ENCODE data around the gene JUN.

JUN gene

DNA sequence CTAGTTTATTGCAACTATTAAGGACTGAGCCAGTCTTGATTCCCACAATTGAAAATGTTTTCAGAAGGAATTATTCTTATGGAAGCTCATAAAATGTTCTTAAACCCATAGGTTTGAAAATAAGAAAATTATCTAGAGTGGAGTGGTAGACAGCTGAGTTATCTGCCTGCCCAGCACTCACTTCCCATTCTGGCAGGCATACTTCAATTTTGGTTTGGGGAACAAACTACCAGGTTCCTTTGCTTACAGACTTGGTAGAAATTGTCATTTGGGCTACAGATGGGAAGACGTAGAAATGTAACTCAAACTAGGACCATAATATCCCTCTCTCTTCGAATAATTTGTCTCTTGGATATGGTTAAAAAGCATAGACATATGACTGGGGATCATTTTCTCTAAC, 18.4 kb downstream of the JUN start:
- no peak overlapping the region for H3K4me3 ChIP-seq (ENCODE audit: low read depth, low read length)
- no peaks in the 10 kb centered on the region for H3K27me3 ChIP-seq (ENCODE audit: insufficient read depth, low read depth, severe bottlenecking)
- TF ChIP-seq, protein P1, sequence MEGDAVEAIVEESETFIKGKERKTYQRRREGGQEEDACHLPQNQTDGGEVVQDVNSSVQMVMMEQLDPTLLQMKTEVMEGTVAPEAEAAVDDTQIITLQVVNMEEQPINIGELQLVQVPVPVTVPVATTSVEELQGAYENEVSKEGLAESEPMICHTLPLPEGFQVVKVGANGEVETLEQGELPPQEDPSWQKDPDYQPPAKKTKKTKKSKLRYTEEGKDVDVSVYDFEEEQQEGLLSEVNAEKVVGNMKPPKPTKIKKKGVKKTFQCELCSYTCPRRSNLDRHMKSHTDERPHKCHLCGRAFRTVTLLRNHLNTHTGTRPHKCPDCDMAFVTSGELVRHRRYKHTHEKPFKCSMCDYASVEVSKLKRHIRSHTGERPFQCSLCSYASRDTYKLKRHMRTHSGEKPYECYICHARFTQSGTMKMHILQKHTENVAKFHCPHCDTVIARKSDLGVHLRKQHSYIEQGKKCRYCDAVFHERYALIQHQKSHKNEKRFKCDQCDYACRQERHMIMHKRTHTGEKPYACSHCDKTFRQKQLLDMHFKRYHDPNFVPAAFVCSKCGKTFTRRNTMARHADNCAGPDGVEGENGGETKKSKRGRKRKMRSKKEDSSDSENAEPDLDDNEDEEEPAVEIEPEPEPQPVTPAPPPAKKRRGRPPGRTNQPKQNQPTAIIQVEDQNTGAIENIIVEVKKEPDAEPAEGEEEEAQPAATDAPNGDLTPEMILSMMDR (IDR thresholded peaks at IDR 0.05; ENCODE audit: low read depth, low read length), result no peak
- no peak overlapping the region for H3K27ac ChIP-seq
- no peaks in the 10 kb centered on the region for H3K9me3 ChIP-seq (ENCODE audit: severe bottlenecking)
- no peak for DNase-seq
- H3K36me3 ChIP-seq, result no peaks in the 10 kb centered on the region

DNA sequence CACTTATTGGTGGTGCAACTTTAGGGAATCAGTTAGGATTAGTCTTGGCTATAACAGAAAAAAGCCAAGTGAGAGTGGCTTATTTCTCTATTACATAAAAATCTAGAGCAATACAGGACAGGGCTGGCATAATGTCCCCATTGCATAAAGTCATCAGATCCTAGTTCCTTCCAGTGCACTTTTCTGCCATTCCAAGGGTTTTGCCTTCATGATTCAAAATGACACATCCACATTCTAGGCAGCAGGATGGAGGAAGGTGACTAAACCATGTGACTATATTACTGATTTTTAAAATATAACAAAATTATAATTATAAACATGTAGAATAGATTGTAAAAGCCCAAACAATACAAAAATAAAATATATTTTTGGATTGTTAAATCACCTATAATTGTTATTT, 18.8 kb downstream of the JUN start:
- TF ChIP-seq, protein P1 (IDR thresholded peaks at IDR 0.05; ENCODE audit: low read depth, low read length), result no peak
- Histone ChIP-seq H3K27ac (no peak overlapping the region), H3K36me3 (no peaks in the 10 kb centered on the region), H3K9me3 (ENCODE audit: severe bottlenecking) (no peaks in the 10 kb centered on the region), H3K4me3 (ENCODE audit: low read depth, low read length) (no peak overlapping the region), H3K27me3 (ENCODE audit: insufficient read depth, low read depth, severe bottlenecking) (no peaks in the 10 kb centered on the region)
- DNase-seq, result no peak

DNA sequence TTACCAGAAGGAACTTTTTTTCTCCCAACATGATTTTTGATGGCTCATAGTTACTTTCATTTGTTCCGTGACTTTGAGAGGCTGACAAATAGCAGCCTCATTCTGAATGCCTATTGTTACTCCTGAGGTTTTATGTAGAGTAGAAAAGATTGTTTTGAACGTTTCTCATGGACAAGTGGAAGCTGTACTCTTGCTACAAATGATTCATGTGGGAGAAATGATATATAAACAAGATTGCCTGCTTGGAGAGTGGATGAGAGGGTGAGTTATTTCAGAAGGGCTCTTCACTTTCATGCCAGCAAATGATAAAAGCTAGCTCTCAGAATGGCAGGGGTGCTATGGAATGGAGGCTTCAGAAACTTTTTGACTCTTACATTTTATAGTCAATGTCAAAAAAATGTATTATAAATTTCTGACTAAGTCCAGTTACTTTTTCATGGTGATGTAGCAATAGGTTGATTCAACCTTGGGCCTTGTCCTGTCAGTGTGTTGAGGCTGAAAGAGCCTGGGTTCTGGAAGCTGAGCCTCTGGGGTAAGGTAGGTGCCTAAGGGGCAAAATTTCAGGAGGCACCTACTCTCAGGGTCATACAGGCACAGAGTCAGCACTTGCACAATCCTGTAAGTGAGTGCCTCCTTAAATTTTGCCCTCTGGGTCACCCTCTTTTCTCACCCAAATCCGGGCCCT, 19.4 kb downstream of the JUN start:
- H3K4me3 ChIP-seq (ENCODE audit: low read depth, low read length), result no peak overlapping the region
- H3K9me3 ChIP-seq (ENCODE audit: severe bottlenecking), result no peaks in the 10 kb centered on the region
- no peaks in the 10 kb centered on the region for H3K36me3 ChIP-seq
- no peak overlapping the region for H3K27ac ChIP-seq
- H3K27me3 ChIP-seq (ENCODE audit: insufficient read depth, low read depth, severe bottlenecking), result no peaks in the 10 kb centered on the region
- TF ChIP-seq, protein P1 (IDR thresholded peaks at IDR 0.05; ENCODE audit: low read depth, low read length), result no peak
- DNase-seq, result no peak

DNA sequence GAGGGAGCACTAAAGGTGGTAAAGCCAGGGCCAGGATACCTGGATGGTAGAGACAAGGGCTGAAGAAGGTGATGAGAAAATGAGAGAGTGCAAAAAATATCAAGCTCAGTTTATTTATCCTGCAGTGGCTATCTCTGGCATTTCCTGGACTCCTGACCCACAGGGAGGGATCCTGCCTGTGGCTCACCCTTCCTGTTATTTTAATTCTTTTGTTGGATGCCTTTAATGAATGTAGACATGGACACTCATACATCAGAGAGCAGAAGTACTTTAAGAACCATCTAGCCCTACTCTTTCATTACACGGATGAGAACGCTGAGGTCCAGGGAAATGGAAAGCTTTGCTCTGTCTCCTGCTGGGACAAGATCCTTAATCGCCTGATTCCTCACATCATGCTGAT, 20.6 kb downstream of the JUN start:
- DNase-seq, result no peak
- Histone ChIP-seq H3K27ac (no peak overlapping the region), H3K36me3 (no peaks in the 10 kb centered on the region), H3K4me3 (ENCODE audit: low read depth, low read length) (no peak overlapping the region), H3K27me3 (ENCODE audit: insufficient read depth, low read depth, severe bottlenecking) (no peaks in the 10 kb centered on the region), H3K9me3 (ENCODE audit: severe bottlenecking) (no peaks in the 10 kb centered on the region)
- TF ChIP-seq, protein P1 (IDR thresholded peaks at IDR 0.05; ENCODE audit: low read depth, low read length), result no peak

DNA sequence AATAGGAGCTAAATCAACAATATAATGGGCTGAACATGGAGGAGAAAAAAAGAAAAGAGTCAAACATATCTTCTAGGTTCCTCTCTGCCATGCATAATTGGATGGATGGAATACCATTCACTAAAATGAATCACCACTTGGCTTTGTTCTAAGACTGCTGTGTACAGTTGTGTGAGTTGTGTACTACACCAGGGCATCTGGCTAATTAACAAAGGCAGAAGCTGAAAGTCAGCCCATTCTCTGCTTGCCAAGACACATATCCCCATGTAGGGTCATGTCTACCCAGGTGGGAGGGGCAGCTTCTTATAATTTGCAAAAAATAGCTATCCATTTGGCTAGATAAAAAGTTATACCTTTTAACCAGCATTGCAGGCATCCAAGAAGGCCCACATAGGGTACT, 21.0 kb downstream of the JUN start:
- Histone ChIP-seq H3K27ac (no peak overlapping the region), H3K27me3 (ENCODE audit: insufficient read depth, low read depth, severe bottlenecking) (no peaks in the 10 kb centered on the region), H3K4me3 (ENCODE audit: low read depth, low read length) (no peak overlapping the region), H3K36me3 (no peaks in the 10 kb centered on the region), H3K9me3 (ENCODE audit: severe bottlenecking) (no peaks in the 10 kb centered on the region)
- TF ChIP-seq, protein P1 (IDR thresholded peaks at IDR 0.05; ENCODE audit: low read depth, low read length), result no peak
- DNase-seq, result no peak

DNA sequence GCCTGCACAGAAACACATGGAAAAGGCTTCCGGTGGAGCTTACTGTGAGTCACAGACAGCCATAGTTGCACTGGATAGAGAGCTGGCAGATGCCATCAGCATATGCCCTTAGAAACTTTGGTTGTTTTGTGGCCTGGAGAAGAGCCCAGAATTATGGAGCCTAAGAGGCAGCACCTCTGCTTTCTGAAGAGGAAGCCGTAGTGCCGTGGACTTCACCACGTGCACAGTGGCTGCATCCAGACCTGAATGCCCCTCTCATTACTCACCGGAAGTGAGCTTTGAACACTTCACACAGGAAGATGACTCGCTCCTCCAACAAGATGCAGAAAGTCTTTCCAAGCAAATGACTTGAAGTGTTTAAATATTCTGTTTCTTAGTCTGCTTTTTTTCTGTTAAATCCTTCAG, 28.4 kb downstream of the JUN start:
- no peak overlapping the region for H3K4me3 ChIP-seq (ENCODE audit: low read depth, low read length)
- H3K27ac ChIP-seq, result no peak overlapping the region
- no peaks in the 10 kb centered on the region for H3K36me3 ChIP-seq
- no peaks in the 10 kb centered on the region for H3K9me3 ChIP-seq (ENCODE audit: severe bottlenecking)
- DNase-seq, result no peak
- H3K27me3 ChIP-seq (ENCODE audit: insufficient read depth, low read depth, severe bottlenecking), result no peaks in the 10 kb centered on the region
- TF ChIP-seq, protein P1 (IDR thresholded peaks at IDR 0.05; ENCODE audit: low read depth, low read length), result no peak

Measured in WERI-Rb-1 (cell line).